Right lobe of liver (tissue), 4 donors: Measurements from ENCODE around the gene HMGXB4.

ENCODE experiments used
- POLR2A ChIP-seq: fragments of 450-650 bp; IDR thresholded peaks from one replicate; pipeline ENCODE4 v1.6.1; 2017; ENCODE audit warnings: antibody characterized with exemption, mild to moderate bottlenecking
- TF ChIP-seq, protein P1 (sequence below), 4 donors: fragments of 200-600 bp in 3 of 4; fragments of 450-650 bp in 1 of 4; IDR thresholded peaks; one replicate each; pipeline versions ENCODE4 v1.5.1 to v1.8.0; 2016 to 2022; ENCODE audit warnings: antibody characterized with exemption in 4 of 4, mild to moderate bottlenecking in 2 of 4
- donor health status: DM: no; HTN: no; CAD: no.
- donor health status: DM: no; HTN: no; CAD: no.
- donor health status: DM: no; HTN: yes; CAD: no.

DNA sequence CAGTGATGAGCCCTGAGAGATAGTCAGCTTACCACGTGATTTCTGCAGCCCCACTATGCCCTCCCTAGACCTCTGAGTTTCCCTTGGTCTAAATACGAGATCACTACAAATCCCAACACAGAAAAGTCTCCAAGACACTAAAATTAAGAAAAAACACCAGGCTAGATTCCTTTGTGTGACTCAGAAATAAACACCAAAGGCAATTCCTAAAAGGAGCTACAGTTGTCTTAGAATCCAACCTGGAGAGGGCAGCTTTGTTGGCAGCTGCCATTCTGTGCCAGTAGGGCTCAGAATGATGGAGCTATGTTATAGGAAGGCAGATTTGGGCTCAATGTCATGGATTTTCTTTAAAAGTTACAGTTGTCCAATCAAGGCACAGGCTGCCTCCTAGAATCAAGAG lies 37.1 kb upstream of the HMGXB4 start:
- TF ChIP-seq, protein P1, sequence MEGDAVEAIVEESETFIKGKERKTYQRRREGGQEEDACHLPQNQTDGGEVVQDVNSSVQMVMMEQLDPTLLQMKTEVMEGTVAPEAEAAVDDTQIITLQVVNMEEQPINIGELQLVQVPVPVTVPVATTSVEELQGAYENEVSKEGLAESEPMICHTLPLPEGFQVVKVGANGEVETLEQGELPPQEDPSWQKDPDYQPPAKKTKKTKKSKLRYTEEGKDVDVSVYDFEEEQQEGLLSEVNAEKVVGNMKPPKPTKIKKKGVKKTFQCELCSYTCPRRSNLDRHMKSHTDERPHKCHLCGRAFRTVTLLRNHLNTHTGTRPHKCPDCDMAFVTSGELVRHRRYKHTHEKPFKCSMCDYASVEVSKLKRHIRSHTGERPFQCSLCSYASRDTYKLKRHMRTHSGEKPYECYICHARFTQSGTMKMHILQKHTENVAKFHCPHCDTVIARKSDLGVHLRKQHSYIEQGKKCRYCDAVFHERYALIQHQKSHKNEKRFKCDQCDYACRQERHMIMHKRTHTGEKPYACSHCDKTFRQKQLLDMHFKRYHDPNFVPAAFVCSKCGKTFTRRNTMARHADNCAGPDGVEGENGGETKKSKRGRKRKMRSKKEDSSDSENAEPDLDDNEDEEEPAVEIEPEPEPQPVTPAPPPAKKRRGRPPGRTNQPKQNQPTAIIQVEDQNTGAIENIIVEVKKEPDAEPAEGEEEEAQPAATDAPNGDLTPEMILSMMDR (IDR thresholded peaks at IDR 0.05), result no peak
- TF ChIP-seq POLR2A, result no peak
